Spleen (tissue), 11 donors: ENCODE measurements around the gene TXNL4B. TPM values are rescaled to one million over a fixed set of nuclear protein-coding genes. Genes with fewer than 3 reads are reported as not detected.

Experiments used
- DNase-seq: peaks from one replicate; pipeline ENCODE4 v3.0.0-alpha.2; 2020
- H3K27ac ChIP-seq, 8 donors: fragments of 200-600 bp; sonication (generic) in 7 of 8; 1 replicate in 4 of 8; 2 replicates in 4 of 8; pipeline versions ENCODE4 v1.5.0 to v1.8.0; 2016 to 2021; ENCODE audit warnings: inconsistent platforms in 4 of 8, mild to moderate bottlenecking in 4 of 8, moderate library complexity in 1 of 8
- H3K27me3 ChIP-seq, 7 donors: fragments of 200-600 bp; sonication (generic) in 6 of 7; replicated peaks in 1 of 7; 1 replicate in 4 of 7; 2 replicates in 3 of 7; pipeline versions ENCODE4 v1.5.0 to v1.8.0; 2016 to 2021; ENCODE audit warnings: inconsistent platforms in 3 of 7, mild to moderate bottlenecking in 1 of 7
- H3K36me3 ChIP-seq, 6 donors: fragments of 200-600 bp; sonication (generic) in 5 of 6; 1 replicate in 4 of 6; 2 replicates in 2 of 6; pipeline versions ENCODE4 v1.5.0 to v1.8.0; 2016 to 2021; ENCODE audit warnings: inconsistent platforms in 2 of 6
- H3K4me1 ChIP-seq, 6 donors: fragments of 200-600 bp; sonication (generic) in 5 of 6; 1 replicate in 3 of 6; 2 replicates in 3 of 6; pipeline versions ENCODE4 v1.5.0 to v1.8.0; 2016 to 2021; ENCODE audit warnings: inconsistent platforms in 3 of 6
- H3K4me3 ChIP-seq, 8 donors: fragments of 200-600 bp; sonication (generic) in 7 of 8; 1 replicate in 4 of 8; 2 replicates in 4 of 8; pipeline versions ENCODE4 v1.5.0 to v1.8.0; 2016 to 2021; ENCODE audit warnings: inconsistent platforms in 4 of 8, mild to moderate bottlenecking in 4 of 8, moderate library complexity in 2 of 8
- H3K9me3 ChIP-seq, 8 donors: fragments of 200-600 bp; sonication (generic) in 7 of 8; 1 replicate in 4 of 8; 2 replicates in 4 of 8; pipeline versions ENCODE4 v1.5.0 to v1.8.0; 2016 to 2021; ENCODE audit warnings: inconsistent platforms in 4 of 8
- CTCF ChIP-seq, 11 experiments: fragments of 200-600 bp in 7 of 11; fragments of 450-650 bp in 4 of 11; sonication (generic) in 4 of 11; IDR thresholded peaks in 8 of 11; conservative IDR thresholded peaks in 3 of 11; 1 replicate in 7 of 11; 2 replicates in 4 of 11; pipeline versions ENCODE4 v1.4.0 to v1.8.0; 2016 to 2021; ENCODE audit warnings: antibody characterized with exemption in 11 of 11, inconsistent platforms in 4 of 11, mild to moderate bottlenecking in 1 of 11
- POLR2A ChIP-seq, 3 donors: fragments of 450-650 bp; IDR thresholded peaks; one replicate each; pipeline ENCODE4 v1.5.1; 2017; ENCODE audit warnings: antibody characterized with exemption in 3 of 3, mild to moderate bottlenecking in 1 of 3
- POLR2AphosphoS5 ChIP-seq, 3 donors: sonication (generic); formaldehyde crosslinking; IDR thresholded peaks; one replicate each; pipeline ENCODE4 v1.5.1; 2017; ENCODE audit warnings: antibody characterized with exemption in 3 of 3
- WGBS, 5 donors: extraction: QIAGEN DNeasy Blood & Tissue Kit in 3 of 5; methylation state at CpG; one replicate each; pipeline versions ENCODE4 v1.1.5 to v1.1.7; 2013 to 2018; 5-methylcytosine and 5-hydroxymethylcytosine counted together
- intact Hi-C: fragments of 100-400 bp; cut with DNase I; formaldehyde crosslinking; loops from one replicate; pipeline ENCODE4 v1.15.0; 2023; ENCODE audit warnings: low total_unique reads
- polyA plus RNA-seq, 3 donors: library from polyadenylated mRNA; stranded (reverse); fragments of 200-250 nt; gene quantifications; one replicate each; pipeline ENCODE4 v1.2.1, GENCODE V29; 2013
- total RNA-seq, 7 donors: library from RNA; depleted of rRNA in 3 of 7; stranded (reverse); fragments of >200 nt in 3 of 7; fragmentation: NEBNext Ultra II Directional in 4 of 7; extraction: Animal tissue kit (Norgen Biotek cat#: 25700) in 4 of 7; gene quantifications; one replicate each; pipeline versions ENCODE4 v1.1.0 to v1.2.1, GENCODE V29; 2016 to 2021
- donor health status: healthy with polysubstance abuse.
- donor health status: DM: no; HTN: no; CAD: no; lungs with moderate emphysema.
- donor health status: DM: no; HTN: no; CAD: no.
- donor health status: Bipolar disorder and iron deficiency.
- donor health status: healthy.
- donor health status: DM: no; HTN: no; CAD: no.
- donor health status: DM: yes; HTN: yes; CAD: no.

The TXNL4B gene
- total and polyA plus RNA-seq, 10 donors: 5.7 to 21.3 (median 13.7) TPM

- Histone ChIP-seq H3K4me3 (no peak overlapping the region), H3K4me1 (no peaks in the 10 kb centered on the region), H3K27me3 (no peaks in the 10 kb centered on the region), H3K27ac (no peak overlapping the region), H3K36me3 (peaks cover 0 to 4% (median 0%) of the 10 kb centered on the region in 6 donors), H3K9me3 (no peaks in the 10 kb centered on the region)
- WGBS, 5 donors: 78 to 95% (median 86%) methylated on average over 4 of the region's 4 CpGs
- TF ChIP-seq CTCF (IDR thresholded peaks at IDR 0.05 in 8 of 11, conservative IDR thresholded peaks at IDR 0.05 in 3 of 11) (no peak), POLR2AphosphoS5 (IDR thresholded peaks at IDR 0.05) (no peak), POLR2A (IDR thresholded peaks at IDR 0.05) (no peak)
- intact Hi-C loops: no loop called here
- no peak for DNase-seq
Measured at GRCh38 chr16:72138064-72138572, 44.7 kb upstream of the TXNL4B start.

GRCh38 chr16:72137380-72138063, 44.1 kb upstream of the TXNL4B start:
- intact Hi-C loops: no loop called here
- no peaks in the 10 kb centered on the region for H3K4me1 ChIP-seq
- no peaks in the 10 kb centered on the region for H3K27me3 ChIP-seq
- H3K4me3 ChIP-seq: no peak overlapping the region
- WGBS, 5 donors: 78 to 92% (median 86%) methylated on average over 15 of the region's 15 CpGs
- DNase-seq: no peak
- H3K36me3 ChIP-seq: peaks cover 0 to 4% (median 0%) of the 10 kb centered on the region in 6 donors
- no peak for TF ChIP-seq POLR2AphosphoS5 (IDR thresholded peaks at IDR 0.05)
- TF ChIP-seq CTCF (IDR thresholded peaks at IDR 0.05 in 8 of 11, conservative IDR thresholded peaks at IDR 0.05 in 3 of 11): no peak
- TF ChIP-seq POLR2A (IDR thresholded peaks at IDR 0.05): no peak
- no peaks in the 10 kb centered on the region for H3K9me3 ChIP-seq
- H3K27ac ChIP-seq: no peak overlapping the region

- H3K9me3 ChIP-seq: no peaks in the 10 kb centered on the region
- 88 to 99% (median 96%) methylated on average over 2 of the region's 2 CpGs for WGBS, 5 donors
- H3K4me1 ChIP-seq: no peaks in the 10 kb centered on the region
- H3K4me3 ChIP-seq: no peak overlapping the region
- H3K27me3 ChIP-seq: no peaks in the 10 kb centered on the region
- H3K27ac ChIP-seq: no peak overlapping the region
- no peak for TF ChIP-seq CTCF (IDR thresholded peaks at IDR 0.05 in 8 of 11, conservative IDR thresholded peaks at IDR 0.05 in 3 of 11)
- no peak for TF ChIP-seq POLR2A (IDR thresholded peaks at IDR 0.05)
- TF ChIP-seq POLR2AphosphoS5 (IDR thresholded peaks at IDR 0.05): no peak
- intact Hi-C loops: no loop called here
- DNase-seq: no peak
- peaks cover 0 to 4% (median 0%) of the 10 kb centered on the region in 6 donors for H3K36me3 ChIP-seq
Measured at GRCh38 chr16:72134507-72134906, 41.1 kb upstream of the TXNL4B start.

- Histone ChIP-seq H3K27me3 (no peaks in the 10 kb centered on the region), H3K4me3 (no peak overlapping the region), H3K27ac (no peak overlapping the region), H3K4me1 (no peaks in the 10 kb centered on the region), H3K36me3 (peaks cover 0 to 4% (median 0%) of the 10 kb centered on the region in 6 donors), H3K9me3 (no peaks in the 10 kb centered on the region)
- intact Hi-C loops: no loop called here
- 81 to 93% (median 92%) methylated on average over 3 of the region's 3 CpGs for WGBS, 5 donors
- TF ChIP-seq POLR2AphosphoS5 (IDR thresholded peaks at IDR 0.05): no peak
- no peak for TF ChIP-seq CTCF (IDR thresholded peaks at IDR 0.05 in 8 of 11, conservative IDR thresholded peaks at IDR 0.05 in 3 of 11)
- no peak for TF ChIP-seq POLR2A (IDR thresholded peaks at IDR 0.05)
- no peak for DNase-seq
Measured at GRCh38 chr16:72132726-72133125, 39.3 kb upstream of the TXNL4B start.
